K562 treated with DMSO at 1 percent for 4 hours (cell line): ENCODE data around the gene MAMSTR. TPM values are rescaled to one million over a fixed set of nuclear protein-coding genes. Genes with fewer than 3 reads are reported as not detected.

Experiments used
- total RNA-seq: library from RNA; unstranded; fragments of 300-600 nt; gene quantifications from 2 replicates; pipeline ENCODE4 v1.2.3, GENCODE V29; 2022; ENCODE audit not compliant: insufficient read depth

MAMSTR gene, protein sequence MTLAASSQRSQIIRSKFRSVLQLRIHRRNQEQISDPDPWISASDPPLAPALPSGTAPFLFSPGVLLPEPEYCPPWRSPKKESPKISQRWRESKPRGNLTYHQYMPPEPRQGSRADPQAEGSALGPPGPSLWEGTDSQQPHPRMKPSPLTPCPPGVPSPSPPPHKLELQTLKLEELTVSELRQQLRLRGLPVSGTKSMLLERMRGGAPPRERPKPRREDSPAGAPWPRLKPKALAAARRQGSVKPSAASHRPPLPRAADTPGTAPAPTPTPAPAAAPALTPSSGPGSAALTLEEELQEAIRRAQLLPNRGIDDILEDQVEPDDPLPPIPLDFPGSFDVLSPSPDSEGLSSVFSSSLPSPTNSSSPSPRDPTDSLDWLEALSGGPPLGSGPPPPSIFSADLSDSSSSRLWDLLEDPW
- total RNA-seq: 0.73 TPM in 1 of 2 replicates, not detected in the other

DNA sequence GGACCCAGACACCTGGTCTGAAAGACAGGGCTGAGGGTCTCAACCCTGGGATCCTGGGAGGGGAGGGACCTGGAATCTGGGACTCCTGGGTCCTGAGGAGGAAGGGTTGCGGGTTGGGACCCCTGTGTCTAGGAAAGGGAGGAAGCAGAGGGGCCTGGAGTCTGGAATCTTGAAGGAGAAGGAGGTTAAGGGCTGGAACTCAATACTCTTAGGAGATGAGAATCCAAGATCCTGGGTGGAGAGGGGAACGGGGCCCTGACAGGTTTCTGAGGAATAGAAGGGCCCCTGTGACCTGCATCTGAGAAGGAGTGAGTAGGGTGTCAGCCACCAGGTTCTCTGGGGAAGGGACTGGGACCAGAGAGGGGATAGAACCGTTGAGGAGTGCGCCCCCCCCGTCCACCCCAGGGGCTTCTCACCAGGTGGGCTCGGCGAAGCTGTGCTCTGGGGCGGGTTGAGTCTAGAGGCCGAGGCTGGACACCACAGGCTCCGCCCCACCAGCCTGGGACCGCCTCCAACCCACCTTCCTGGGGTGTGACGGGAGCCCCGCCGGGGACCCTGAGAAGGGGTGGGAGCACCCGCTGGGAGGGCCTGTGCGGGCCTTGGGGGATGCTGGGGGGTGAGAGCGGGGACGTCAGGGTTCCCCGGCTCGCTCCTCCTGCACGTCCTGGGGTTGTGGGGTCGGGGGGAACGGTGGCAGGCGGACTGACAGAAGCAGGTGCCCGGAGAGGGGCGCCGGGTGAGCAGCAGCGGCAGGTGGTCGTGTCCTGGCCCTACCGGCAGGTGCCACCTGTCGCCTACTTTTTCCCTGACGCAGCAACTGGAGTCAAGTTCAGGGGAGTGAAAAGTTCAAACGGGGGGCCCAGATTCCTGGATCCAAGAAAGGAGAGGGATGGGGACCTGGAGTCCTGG is at the start of gene MAMSTR:
Gene MAMSTR (minus strand): TSS at position 463 of the 909 bp plus-strand sequence. CDS start 694 bp downstream, outside the sequence.

DNA sequence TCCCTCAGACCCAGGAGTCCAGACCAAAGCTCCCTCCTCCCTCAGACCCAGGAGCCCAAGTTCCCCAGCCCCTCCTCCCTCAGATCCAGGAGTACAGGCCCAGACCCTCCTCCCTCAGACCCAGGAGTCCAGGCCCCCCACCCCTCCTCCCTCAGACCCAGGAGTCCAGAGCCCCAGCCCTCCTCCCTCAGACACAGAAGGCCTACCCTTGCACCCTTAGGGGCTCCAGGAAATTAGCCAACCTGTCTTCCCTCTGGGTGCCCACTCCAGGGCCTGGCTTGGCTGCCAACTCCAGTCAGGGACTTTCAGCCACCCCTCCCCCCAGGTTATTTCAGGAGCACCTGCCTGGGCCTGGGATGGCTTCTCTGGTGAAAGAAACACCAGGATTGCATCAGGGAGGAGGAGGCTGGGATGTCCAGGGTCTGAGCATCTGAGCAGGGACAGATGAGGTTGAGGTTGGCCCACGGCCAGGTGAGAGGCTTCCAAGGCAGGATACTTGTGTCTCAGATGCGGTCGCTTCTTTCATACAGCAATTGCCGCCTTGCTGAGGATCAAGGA is 35.6 kb upstream of the MAMSTR start, which contains the start of gene FGF21:
Gene FGF21 (plus strand): TSS at position 441 of the 558 bp plus-strand sequence. CDS start 713 bp downstream, outside the sequence.

DNA sequence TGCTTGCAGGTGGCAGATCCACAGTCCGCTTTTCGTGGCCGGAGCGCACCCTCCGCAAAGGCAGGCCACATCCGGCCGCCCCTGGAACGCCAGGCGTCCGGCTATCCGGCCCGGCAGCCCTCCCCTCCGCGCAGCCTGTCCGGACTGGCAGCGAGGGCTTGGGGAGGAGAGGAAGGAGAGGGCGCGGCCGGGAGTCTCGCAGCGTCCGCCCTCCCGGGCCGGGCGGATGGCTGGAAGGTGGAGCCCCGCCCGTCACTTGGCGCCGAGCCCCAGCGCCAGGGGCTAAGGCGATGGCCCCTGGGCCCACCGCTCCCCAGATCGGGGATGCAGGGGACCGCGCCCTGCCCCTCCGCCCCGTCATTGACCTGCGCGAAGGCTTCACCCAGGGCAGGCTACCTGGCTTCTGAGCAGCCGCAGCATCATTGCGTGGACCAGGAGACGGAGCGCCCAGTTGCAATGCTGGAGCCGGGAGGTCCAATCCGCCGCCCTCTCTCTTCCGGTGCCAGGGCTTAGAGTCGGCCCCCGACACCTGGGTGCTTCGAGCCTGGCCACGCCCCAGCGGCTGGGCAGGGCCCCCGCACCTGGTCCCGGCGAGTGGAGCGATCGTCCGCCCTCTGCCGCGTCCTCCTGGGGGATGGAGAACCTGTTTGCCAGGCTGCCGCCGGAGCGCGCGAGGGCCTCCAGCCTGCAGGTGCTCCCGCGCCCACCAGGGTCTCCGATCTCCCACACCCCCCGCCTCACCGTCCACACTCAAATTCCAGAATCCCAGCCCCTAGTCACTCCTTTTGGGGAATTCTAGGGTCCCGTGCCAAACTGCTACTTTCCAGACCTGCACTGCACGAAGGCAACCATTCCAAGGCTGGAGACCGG is 33.2 kb upstream of the MAMSTR start, which contains the start of gene FUT1:
Gene FUT1 (minus strand): TSS at position 146 of the 870 bp plus-strand sequence. CDS start 1,360 bp downstream, outside the sequence.

DNA sequence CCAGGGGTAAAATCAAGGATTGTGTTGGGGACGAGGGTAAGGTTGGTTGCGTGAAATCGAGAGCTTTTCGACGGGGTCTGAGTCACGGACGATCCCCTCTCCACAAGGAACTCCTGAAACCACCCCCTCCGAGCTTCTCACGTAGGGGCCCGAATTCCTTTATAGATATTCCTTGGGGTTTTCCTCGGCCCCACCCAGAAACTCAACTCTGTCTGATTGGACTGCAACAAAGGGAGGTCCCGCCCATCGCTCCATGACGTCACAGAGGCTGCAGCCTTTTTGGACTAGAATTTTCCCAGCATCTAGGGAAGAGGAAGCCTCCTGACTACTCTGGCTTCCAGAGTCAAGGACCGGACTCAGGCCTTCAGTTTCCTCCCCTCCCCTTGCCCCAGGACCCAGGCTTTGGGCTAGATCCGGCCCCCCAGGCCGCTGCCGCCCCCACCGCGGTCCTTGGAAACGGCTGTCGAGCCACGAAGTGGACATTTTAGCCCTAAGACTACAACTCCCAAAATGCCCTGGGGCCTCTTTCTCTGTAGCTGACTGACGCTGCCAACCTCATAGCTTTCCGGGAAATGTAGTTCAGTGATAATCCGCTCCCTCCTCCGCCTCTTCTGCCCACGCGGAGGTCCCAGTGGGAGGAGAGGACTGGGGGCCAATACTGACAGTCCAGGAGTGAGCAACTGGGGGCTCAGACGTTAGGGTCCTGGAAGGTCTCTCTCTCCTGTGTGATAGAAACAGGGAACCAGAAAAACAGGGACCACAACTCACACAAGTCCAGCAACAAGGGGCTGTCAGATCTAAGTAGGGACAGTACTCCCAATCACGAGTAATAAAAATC is 27.4 kb upstream of the MAMSTR start, which contains the start of gene IZUMO1:
Gene IZUMO1 (minus strand): TSS at position 172 of the 838 bp plus-strand sequence. CDS start 1,050 bp downstream, outside the sequence.

DNA sequence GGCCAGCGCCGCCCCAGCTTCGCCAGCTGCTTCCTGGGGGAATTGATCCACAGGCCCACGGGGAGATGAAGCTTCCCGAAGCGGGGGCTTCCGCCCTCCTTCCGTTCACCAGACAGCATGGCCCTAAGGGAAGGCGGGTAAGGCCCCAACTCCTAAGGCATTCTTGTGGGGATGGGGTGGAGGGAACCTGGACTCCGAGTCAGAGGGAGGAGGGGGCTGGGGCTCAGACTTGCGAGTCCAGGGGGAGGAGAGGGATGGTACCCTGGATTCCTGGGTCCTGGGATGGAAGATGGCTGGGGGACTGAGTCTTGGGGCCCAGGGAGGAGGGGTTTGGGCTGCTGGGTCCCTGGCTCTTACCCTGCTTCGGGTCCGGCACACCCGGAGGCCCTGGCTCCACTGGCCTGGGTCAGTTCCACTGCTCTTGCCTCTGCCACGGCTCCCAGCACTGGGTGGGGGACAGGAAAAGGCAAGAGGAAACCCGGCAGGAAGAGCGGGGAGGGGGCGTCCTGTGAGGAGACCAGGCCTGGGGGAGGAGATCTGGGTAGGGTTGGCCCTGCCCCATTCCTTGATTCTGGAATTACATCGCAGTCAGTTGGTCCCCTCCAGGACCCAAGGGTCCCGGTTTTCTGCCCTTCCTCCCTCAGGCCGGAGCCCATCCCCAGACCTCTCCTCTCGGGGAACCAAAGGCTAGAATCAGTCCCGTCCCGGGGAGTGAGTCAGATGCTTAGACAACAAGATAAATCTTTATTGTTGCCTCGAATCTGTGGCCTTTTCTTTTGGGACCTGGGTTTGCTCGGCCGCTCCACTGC is 20.8 kb upstream of the MAMSTR start, which contains the start of gene RASIP1:
Gene RASIP1 (minus strand): TSS at position 447 of the 809 bp plus-strand sequence. CDS start 328 bp downstream, at position 119.

DNA sequence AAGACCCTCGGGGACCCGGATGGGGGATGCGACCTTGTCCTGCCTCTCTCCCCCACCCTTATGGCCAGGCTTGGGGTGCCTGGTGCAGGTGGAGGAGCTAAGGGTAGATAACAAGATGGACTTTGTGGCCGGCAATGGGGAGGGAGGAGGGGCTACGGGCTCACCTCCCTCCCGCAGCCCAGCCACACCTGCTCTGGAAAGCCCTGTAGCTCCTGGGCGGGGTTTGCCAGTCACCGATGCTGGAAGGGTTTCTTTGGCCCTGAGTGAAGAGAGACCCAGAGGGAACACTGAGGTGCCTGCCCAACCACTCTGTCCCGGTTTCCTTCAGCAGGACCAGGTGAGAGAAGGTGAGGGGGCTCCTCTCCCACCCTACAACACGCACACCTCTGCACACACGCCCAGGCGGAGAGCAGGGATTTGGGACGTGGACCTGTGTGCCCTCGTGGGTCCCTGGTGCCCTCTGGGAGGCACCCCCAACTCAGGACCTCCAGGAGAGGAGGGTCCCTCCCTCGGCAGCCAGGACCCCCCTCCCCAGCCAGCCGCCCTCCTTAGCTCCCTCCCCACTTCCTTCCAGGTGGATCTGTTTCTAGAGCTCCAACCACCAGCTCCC is 23.7 kb downstream of the MAMSTR start, which contains the start of gene FUT2:
Gene FUT2 (plus strand): TSS at position 229 of the 610 bp plus-strand sequence. CDS start 6,986 bp downstream, outside the sequence.

DNA sequence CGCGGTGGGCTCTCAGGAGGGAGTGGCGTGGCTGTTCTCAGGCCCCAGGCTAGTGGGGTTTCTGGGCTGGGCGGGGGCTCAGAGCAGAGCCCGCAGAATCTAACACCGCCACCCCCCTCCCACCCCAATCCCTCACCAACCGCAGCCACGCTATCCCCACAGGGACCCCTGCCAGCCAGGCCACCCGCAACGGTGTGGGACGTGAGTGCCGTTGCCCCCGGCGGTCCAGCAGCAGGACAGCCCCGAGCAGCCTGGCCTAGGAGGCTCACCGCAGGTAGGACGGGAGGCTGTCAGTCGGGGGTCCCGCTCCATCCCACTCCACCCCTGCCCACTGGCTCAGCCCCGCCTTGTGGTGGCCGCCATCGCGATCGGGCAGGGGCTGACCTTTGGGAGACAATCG is 46.5 kb downstream of the MAMSTR start, which contains the start of gene NTN5:
Gene NTN5 (minus strand): TSS at position 24 of the 400 bp plus-strand sequence. CDS start 2,031 bp downstream, outside the sequence.

Other genes starting within 250 kb of the MAMSTR start
- gene LMTK3, start 207.9 kb downstream of the MAMSTR start, total RNA-seq: 7.2 and 8.2 TPM in 2 replicates
- 1.7 and 1.9 TPM in 2 replicates for gene SULT2B1, start 167.6 kb downstream of the MAMSTR start, total RNA-seq
- gene SPACA4, start 113.0 kb downstream of the MAMSTR start, total RNA-seq: not detected in 2 replicates
- 1.7 and 2.8 TPM in 2 replicates for gene FAM83E, start 104.6 kb downstream of the MAMSTR start, total RNA-seq
- gene RPL18, start 100.5 kb downstream of the MAMSTR start, total RNA-seq: 5,295 and 5,517 TPM in 2 replicates
- gene SPHK2, start 100.2 kb downstream of the MAMSTR start, total RNA-seq: 3.9 and 7.1 TPM in 2 replicates
- gene DBP, start 82.3 kb downstream of the MAMSTR start, total RNA-seq: 18.9 and 23.5 TPM in 2 replicates
- 10.3 and 27.1 TPM in 2 replicates for gene CA11, start 73.5 kb downstream of the MAMSTR start, total RNA-seq
- 0.33 TPM in 1 of 2 replicates, not detected in the other for gene NTN5, start 46.7 kb downstream of the MAMSTR start, total RNA-seq
- not detected in 2 replicates for gene FUT2, start 23.8 kb downstream of the MAMSTR start, total RNA-seq
- gene RASIP1, start 20.9 kb upstream of the MAMSTR start, total RNA-seq: 6.5 and 7.8 TPM in 2 replicates
- gene IZUMO1, start 27.2 kb upstream of the MAMSTR start, total RNA-seq: 0.50 TPM in 1 of 2 replicates, not detected in the other
- gene FUT1, start 32.9 kb upstream of the MAMSTR start, total RNA-seq: 4.8 and 13.9 TPM in 2 replicates
- not detected in 2 replicates for gene FGF21, start 35.8 kb upstream of the MAMSTR start, total RNA-seq
- 68.9 and 69.1 TPM in 2 replicates for gene BCAT2, start 91.3 kb upstream of the MAMSTR start, total RNA-seq
- gene HSD17B14, start 116.8 kb upstream of the MAMSTR start, total RNA-seq: not detected in 2 replicates
- 17.1 and 25.9 TPM in 2 replicates for gene PLEKHA4, start 148.9 kb upstream of the MAMSTR start, total RNA-seq
- gene PPP1R15A, start 152.7 kb upstream of the MAMSTR start, total RNA-seq: 85.0 and 106 TPM in 2 replicates
- not detected in 2 replicates for gene TULP2, start 179.0 kb upstream of the MAMSTR start, total RNA-seq
- gene NUCB1, start 180.6 kb upstream of the MAMSTR start, total RNA-seq: 279 and 316 TPM in 2 replicates
- 2.6 and 6.7 TPM in 2 replicates for gene DHDH, start 214.0 kb upstream of the MAMSTR start, total RNA-seq
- gene BAX, start 235.2 kb upstream of the MAMSTR start, total RNA-seq: 90.6 and 152 TPM in 2 replicates
- gene FTL, start 245.6 kb upstream of the MAMSTR start, total RNA-seq: 5,415 and 5,880 TPM in 2 replicates